GM19452 (cell line): Measurements from ENCODE around the gene MTERF2.

Source experiments
- ATAC-seq: cut with Tn5 transposase; IDR thresholded peaks from one replicate; pipeline ENCODE4 v1.9.1; 2021; ENCODE audit not compliant: unreplicated experiment

MTERF2 gene

DNA sequence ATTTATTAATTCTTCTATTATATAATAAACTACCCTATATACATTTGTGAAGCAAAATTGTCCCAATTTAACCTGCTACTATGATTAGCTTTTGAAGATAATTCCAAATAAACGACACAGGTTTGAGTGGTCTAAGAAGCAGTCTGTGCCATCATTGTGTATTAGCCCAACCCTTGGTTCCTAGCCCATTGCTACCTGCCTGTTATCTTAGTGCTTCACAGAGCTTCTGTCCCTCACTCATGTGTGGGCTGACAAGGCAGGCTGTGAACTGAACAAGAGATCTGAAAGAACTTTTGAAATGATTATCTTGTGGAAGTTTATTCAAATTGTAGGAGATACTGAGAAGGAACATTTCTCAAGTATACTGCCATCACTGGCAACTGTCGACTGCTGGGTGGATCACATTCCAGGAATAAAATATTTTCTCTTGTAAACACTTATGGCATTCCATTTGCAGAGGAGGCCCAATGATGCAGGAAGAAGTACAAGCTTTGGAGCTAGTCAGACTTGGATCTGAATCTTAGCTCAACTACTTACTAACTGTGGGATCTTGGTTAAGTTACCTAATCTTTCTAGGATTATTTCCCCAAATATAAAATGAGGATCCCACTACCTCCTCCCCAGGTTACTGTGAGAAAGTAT lies 7.8 kb upstream of the MTERF2 start:
- ATAC-seq, result no peak

DNA sequence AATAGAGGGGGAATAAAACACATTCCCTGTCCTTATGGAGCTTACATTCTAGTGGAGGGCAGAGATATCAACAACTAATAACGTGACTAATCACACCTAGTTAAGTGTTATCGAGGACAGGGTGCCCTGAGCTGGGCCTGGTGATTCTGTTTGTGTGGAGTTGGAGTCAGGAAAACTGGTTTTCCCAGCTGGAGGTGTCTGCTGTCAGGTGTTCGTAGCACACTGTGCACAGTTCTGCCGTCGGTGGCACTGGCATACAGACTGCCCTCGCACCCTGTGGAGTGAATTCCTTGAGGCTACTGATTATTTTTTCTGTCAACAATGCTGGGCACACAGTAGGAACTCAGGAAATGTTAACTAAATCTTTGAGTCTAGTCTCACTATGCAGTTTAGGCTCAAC lies 900 bp upstream of the MTERF2 start:
- no peak for ATAC-seq

DNA sequence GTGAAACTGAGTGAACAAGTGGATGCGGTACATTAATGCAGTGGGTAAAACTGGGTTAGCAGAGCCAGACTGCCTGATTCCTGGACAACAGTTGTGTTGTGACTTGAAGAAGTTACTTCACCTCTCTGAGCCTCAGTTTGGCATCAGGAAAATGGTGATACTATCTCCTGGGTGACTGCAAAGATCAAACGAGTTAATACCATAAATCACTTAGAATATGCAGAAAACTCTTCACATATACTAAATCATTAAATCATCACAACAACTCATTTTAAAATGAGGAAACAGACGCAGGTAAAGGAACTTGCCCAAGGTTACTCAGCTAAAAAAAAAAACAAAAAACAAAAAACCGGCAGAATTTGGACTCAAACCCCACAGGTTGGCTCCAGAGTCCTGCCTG lies 811 bp downstream of the MTERF2 start:
- no peak for ATAC-seq

DNA sequence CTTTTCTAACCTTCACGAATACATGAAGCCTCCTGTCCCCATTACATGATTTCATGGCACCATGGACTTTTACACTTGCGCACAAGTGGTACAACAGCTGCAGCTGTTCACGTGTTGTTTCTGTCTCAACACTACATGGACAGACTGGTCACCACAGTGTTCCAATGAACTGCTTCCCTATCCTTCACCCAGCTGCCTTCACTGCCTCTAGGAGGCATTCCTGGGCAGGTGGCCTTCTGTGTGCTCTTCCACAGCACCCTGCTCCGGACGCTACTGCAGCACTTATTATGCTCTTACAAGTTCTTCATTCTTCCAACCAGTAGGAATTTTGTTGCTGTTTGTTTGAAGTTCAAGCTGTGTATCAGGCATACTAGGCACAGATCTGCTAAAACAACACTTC lies 1.5 kb downstream of the MTERF2 start:
- no peak for ATAC-seq

DNA sequence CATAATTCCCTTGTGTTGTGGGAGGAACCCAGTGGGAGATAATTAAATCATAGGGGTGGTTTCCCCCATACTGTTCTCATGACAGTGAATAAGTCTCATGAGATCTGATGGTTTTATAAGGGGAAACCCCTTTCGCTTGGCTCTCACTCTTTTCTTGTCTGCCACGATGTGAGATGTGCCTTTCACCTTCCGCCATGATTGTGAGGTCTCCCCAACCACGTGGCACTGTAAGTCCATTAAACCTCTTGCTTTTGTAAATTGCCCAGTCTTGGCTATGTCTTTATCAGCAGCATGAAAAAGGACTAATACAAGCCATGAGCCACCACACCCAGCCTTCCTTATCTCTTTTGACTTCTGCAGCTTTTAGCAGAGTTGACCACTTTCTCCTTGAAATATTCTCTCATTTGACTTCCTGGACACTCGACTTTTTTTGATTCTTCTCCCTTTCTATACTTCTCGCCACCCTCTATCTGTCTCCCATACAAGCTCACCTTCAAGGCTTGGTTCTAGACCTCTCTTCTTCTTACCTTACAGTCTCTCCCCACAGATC lies 2.3 kb downstream of the MTERF2 start:
- no peak for ATAC-seq

DNA sequence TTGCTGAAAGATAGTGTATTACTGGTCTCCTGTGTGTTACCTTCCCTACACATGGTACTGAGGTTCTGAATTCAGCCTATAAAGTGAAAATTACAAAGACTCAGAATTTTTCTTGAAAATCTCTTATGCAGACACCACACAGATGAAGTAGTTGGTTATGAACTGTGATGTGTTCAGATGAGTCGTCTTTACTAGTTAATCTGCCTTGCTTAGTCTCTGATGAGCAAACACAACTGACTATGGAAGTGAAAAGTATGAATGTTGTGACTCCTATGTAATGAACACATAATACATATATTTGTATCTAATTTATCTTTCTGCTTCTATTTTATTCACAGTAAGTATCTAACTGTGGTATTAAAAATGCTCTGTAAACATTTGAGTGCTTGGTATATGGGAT lies 4.7 kb downstream of the MTERF2 start:
- no peak for ATAC-seq

DNA sequence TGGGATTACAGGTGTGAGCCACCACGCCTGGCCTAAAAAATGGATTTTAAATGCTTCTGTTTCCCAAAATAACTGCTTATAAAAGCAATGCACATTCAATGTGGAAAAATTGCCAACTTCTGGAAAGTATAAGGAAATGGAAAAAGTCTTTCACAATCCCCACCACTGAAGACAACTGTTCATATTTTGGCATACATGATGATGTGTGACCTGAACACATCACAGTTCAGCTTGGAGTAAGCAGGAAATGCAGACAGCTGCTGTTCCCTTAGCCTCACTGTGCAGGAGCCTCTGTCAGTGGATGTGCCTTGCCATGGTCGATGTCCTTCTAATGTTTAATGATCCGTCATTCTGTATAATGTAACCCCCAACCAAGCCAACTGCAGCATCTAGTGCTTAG lies 5.2 kb downstream of the MTERF2 start:
- ATAC-seq, result no peak

DNA sequence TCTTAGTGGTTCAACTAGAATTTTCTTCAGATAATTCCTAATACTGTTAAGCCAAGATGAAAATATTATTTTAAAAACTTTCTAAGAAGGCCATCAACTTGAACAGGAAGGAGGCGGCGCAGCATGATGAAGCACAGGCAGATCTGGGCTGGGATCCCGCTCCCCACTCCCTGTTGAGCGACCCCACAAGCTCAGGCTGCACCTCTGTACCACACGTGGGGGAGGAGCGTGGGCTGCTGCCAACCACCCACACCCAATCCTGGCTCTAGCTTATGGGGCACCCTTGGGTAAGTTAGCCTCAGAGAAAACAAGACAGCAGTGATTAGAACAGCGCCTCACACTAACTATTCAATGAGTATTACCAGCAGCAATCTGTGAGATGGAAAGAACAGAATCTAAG lies 6.0 kb downstream of the MTERF2 start:
- no peak for ATAC-seq

DNA sequence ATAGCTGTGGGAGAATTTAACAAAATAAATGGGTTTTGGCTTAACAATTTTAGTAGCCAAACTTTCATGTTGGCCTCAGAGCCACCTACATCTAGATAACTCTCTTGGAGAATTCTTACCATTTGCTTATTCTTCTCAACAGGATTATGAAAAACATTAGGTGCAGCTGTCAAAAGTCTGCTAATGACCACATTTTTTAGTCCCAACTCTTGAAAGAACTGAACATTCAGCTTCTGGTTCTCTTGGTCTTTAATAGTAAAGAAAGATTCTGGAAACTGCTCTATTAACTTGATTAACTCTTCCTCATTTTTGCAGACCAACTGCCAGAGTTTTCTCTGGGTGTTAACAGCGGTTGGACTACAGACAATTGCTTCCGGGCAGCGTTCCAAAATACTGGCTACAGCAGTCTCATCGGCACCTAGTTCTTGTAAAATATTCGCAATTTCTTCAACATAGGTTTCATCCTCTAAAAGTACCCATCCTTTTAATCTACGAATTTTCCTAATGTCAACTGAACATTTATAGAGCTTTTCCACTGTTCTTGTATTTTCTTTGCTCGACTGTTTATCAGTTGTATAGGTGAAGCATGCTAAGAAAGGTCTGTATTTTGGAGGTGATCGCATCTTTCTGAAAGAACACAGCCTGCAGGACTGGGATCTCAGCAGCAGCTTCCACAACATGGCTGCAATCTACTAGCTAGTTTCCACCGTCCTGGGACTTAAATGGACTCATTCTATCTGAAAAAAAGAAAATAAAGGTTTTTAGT lies 8.7 kb downstream of the MTERF2 start:
- no peak for ATAC-seq

DNA sequence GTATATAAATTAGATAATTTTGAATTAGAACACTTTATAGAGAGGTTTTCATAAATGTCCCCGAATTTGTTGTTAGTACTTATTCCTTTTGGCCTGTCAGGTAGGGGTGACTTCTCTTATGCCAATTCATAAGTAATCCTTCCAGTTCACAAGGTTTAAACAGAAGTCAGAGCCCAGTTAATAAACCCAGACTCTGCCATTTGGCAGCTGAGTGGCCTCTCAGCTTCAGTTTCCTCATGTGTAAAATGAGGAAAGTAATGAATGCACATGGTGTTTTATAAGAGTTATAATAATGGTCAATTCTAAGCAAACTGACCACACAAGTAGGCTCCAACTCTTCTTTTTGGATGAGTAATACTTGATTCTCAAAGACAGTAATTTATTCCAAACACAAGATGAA lies 10.3 kb downstream of the MTERF2 start:
- no peak for ATAC-seq

DNA sequence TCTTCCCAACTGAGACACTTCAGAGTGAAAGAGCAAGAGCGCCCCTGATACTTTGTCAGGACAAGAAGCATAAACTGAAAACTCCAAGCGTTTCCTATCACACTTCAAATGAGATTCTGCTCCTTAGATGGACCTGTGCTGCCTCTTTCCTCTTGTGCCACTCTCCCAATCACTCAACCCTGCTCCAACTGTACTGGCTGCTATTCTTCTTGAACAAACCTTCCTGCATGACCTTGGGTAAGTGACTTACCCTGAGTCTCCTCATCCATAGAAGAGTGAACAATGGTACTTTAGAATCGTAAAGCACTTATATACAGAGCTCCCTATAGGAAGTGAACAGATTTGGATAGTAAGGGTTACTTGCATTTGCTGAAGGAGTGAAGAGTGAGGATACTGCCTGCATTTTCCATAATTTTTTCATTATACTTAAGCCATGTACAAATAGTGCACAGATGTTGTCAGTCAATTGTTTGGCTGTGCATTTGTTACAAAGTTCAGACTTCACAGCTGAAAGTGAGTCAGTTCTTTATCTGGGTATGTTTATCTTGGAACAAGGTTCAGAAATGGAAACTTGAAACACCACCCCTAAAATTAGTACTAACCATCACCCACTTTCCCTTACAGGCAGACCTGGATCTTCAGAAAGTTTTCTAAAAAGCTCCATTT lies 10.8 kb downstream of the MTERF2 start:
- no peak for ATAC-seq

DNA sequence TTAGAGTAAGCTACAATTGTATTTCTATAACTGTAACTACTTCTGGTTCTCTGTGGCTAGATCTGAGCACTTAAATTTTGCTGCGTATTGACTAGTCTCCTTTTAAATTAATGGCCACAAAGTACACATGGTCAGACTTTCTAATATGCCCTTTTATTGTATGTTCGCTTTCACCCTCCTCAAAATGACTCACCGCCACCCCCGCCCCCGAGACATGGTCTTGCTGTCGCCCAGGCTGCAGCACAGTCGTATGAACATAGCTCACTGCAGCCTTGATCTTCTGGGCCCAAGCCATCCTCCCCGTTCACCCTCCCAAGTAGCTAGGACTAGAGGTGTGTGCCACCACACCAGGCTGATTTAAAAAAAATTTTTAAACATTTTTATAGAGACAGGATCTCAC lies 11.8 kb downstream of the MTERF2 start:
- ATAC-seq, result no peak

DNA sequence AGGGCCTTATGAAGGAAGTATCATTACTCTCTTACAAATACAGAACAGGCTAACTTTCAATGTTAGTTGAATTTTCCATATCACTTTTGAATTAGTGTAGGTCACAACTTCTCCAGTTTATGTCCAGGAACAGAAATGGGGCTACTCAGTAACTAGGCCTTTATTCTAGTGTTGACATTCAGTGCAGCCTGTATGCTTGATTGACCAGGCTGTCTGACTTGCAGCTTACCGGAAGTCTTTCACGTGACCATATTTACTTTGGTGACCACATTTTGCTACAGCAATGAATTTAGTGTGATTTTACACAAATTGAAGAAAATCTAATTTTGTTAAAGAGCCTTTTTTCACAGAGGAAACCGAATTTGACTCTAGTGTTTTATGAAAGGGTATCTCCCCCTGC lies 12.4 kb downstream of the MTERF2 start:
- ATAC-seq, result peak; percentile 77

DNA sequence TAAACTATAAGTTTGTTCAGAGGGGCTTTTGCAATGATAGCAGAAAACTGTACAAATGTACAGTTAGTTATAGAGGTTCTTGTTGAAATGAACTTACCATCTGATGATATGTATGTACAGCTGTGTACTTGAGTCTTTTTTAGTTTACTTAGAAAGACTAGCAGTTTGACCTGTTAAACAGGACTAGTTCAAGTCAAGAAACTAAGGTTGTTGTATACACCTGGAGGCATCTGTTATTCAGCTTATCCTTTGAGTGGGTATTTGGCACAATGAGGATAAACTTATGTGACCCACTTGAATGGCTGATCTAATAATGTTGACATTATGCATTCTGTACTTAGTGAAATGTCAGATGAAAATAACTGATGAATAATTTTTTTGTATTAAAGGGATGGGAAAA lies 13.4 kb downstream of the MTERF2 start:
- no peak for ATAC-seq

DNA sequence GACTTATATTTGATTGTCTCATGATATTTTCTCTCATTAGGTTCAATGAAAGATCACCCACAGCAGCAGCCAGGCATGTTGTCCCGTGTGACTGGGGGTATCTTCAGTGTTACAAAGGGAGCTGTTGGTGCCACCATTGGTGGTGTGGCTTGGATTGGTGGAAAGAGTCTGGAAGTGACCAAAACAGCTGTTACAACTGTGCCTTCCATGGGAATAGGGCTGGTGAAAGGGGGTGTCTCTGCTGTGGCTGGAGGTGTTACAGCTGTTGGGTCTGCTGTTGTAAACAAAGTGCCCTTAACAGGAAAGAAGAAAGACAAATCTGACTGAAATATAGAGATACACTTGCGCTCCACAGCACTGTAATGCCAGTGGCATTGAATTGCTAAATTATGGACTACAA lies 15.9 kb downstream of the MTERF2 start:
- ATAC-seq, result no peak

DNA sequence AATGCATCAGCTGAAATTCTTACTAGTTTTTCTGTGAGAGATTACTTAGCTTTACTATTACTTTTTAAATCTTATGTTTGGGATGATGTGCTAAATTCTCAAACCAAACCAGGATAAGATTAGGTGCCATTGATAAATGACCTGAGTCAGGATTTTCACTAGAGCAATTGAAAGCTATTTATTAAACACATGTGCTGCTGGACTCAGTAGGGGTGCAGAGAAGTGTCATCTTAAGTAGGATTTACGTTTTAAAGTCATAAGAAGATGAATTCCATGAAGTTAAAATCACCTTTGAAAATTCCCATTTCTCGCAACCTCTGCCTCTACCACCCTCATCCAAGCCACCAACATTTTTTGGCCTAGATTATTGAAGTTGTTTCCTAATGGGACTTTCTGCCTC lies 22.4 kb downstream of the MTERF2 start:
- ATAC-seq, result no peak

DNA sequence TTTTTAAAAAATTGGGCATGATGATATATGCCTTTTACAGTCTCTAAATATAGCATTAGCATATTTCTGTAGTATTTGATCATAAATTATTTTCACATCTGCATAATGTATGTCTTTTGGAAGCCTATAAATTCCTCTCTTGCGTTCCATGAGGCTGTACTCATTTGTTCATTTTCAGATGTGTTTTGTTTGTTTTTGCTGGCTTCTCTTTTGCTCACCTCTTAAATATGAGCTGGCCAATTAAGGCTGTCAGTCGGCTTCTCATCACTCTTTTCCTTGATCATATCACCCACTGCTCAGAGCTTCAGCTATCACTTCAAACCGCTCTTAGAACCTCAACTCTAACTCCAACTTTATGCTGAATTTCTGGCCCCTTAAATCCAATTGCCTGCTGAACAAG lies 24.7 kb downstream of the MTERF2 start:
- ATAC-seq, result no peak

DNA sequence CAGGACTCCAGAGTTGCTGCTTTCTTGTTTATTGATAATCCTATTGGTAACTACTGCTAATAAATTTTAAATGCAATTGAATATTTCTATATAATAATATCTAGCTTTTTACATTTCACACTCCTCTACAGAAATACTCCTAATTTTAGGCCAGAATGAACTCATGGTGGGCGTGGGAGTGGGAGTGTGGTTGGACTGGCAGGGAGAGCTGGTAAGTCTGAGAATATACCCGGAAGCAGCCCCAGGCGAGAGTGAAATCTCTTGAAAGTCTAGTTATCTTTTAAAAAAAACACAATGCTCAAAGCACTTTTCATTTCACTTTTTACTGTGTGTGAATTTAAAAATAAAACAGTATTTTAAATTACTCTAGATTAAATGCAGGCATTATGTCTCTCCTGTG lies 26.5 kb downstream of the MTERF2 start:
- no peak for ATAC-seq

DNA sequence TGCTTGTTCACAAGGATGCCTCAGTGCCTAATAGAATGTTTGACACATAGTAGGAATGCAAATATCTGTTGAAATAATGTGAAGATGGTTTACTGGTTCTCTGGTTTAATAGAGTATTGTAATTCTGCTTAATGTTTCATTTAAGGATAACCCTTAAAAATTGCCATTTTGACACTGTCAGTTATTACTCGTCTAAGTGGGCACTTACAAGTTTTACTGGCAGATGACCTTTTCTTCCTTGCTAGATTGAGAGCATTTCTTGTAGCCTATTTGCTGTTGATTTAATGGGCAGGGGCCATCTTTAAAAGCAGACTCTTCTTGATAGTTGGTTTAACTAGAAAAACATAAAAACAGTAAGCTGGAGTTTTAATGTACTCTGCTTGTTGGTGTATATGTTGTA lies 29.4 kb downstream of the MTERF2 start:
- ATAC-seq, result no peak

DNA sequence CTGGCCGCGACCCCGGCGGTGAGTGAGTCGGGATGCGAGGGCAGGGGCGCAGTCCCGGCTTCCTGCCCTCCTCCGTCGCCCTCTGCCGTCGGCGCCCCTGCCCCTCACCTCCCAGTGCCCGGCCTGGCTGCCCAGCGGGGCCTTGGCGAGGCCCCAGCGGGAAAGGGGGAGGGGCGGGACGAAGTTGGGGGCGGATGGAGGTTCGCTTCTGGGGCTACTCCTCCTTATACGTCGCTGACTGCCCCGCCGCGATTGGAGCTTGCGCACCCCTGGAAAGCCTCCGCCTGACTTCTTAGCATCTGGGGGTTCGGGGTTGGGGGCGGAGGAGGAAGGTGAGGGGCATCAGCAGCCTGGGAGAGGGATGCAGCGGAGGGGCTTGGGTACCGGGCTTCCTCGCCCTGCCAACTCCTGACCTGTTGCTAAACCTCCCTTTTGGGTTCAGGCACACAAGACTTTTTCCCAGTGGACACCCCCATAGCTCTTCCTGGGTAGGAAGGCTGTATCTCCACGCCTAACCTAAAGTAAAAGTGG lies 30.8 kb downstream of the MTERF2 start:
- peak; percentile 40 for ATAC-seq

DNA sequence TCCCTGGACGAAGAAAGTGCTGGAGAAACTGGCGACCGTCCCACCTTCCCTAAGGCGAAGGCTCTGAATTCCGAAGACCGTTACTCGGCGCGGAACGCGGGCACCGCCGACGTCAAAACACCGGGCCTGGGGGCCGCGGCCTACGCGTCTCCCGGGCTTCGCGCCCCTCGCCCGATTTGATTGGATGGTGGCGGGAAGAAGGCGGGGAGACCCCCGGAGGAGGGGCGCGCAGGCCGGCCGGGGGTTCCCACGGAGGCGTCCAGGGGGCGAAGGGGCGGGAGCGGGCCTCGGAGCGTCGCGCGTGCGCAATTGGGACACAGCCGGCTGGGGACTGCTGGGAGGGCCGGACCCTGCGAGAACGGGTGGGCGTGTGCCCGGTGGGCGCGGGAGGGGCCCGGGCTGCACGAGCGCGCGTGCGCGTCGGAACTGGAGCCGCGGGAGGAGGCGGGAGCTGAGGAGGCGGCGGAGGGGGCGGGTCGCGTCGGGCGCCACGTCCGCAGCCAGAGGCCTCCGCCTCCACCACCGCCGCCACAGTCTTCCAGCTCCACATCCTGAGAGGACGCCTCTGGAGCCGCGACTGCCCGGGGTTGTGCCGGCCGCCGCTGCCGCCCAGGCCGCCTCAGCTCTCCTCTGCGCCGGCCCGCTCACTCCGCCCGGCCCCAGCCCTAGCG lies 31.4 kb downstream of the MTERF2 start, which contains the start of gene TMEM263:
Gene TMEM263, plus strand, starts transcription at position 531 of the 671 bp plus-strand sequence. CDS start 11,210 bp downstream, outside the sequence.
- ATAC-seq, result peak; percentile 74
